HG03159 (cell line): ENCODE measurements around the gene CADM1.

Source experiments
- ATAC-seq: cut with Tn5 transposase; IDR thresholded peaks from one replicate; pipeline ENCODE4 v1.9.1; 2021; ENCODE audit warnings: mild to moderate bottlenecking, moderate library complexity; ENCODE audit not compliant: unreplicated experiment

Gene CADM1

DNA sequence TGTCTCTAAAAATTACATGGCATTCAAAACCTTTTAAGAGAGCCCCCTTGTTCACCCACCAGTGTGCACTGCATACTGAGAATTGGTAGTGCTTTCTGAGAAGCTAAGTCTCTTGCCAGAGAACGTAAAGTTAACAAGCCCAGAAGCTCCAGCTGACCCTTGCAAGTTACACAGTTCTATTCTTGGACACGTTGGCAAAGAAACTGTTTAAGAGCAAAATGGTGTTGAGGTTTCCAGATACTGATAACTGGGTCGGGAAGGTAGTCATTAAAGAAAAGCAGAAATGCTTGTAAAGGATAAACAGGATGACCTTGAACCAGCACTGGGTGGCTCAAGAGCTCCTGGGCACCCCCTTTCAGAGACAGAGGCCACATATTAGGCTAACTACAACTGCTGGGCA is 284.8 kb downstream of the CADM1 start:
- ATAC-seq: no peak

DNA sequence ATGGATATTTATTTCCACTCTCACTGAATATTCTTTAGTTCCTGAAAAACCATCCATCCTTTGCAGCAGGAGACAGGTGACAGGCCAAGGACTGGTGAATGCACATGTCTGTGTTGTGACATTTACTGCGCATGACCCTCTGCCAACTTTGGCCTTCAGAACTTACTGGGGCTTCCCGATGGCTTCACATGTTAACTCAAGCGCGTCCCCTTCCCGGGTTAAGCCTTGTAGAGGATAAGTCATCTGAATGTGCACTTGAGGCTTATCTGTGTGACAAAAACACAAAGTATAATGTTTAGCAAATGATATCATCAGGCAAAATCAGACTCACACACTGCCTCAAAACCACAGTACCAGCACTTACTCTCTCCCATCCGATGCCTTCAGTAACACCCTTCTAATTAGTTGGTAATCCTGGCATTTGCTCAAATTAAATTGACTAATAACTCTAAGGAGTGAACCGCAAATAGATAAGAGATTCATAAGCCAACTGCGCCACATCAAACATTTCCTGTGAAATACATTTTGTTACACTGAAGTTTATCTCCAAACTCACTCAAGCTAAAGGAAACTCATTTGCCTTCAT is 286.4 kb downstream of the CADM1 start:
- ATAC-seq: no peak

DNA sequence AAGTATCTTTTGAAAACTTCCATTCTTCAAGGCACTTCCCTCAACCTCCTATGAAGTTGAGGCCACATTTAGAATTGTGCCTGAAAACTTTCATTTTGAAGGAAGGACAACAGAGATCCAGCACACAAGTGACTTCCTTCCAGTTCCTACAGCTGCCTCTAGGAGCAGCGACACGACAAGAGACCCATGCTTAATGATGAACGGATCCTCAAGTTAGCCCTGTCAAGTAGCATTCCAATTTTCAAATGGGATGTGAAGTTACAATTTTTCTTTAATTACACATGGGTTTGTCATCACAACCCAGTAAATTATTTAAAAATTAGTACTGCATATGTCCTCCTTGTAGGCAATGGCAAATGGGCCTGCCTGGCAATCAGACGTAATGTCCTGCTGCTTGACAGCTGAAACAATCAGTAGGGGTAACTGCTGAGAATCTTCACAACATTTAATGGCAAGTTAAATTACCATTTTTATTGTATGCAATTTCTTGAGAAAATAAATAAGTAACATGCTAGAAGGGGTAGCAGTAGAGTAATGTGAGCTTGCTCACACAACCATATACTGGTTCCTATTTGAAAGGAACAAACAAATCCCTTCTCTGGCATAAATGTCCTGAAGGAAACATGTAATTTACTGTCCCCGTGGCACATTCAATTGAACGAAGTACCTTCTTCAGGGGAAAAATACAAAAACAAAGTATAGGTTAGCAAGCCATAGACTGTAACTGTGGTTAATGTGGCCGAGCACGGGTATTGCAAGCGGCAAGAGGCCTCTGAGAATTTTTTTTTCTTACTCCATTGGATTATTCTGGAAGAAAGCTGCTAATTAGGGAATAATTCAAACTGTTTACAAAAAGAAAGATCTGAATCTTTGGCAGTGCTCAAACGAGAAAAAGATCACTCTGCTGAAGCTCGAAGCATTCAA is 288.3 kb downstream of the CADM1 start:
- no peak for ATAC-seq

DNA sequence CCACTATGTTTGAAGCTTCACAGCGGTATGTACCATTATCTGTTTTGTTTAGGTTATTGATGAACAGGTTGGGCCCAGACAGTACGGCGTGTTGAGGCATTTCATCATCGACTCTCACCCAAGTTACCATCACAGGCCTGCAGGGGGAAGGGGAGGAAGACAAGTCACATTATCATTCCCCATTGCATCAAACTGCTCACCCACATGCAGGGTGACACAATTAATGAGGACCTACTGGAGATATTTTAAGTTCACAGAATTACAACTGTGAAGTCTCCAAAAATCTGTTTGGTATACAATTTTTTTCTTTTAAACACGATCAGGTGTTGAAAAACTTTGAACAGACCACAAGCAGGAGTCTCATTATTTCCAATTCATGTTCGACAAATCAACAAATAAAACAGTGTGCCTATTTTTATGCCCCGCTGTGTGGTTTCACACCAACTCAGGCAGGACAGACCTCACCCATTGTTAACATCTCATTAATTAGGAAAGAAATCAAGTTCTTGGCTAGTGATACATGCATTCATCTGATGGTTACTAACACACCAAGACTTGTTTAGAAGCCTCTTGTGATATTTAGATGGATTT is 289.5 kb downstream of the CADM1 start:
- ATAC-seq: no peak

DNA sequence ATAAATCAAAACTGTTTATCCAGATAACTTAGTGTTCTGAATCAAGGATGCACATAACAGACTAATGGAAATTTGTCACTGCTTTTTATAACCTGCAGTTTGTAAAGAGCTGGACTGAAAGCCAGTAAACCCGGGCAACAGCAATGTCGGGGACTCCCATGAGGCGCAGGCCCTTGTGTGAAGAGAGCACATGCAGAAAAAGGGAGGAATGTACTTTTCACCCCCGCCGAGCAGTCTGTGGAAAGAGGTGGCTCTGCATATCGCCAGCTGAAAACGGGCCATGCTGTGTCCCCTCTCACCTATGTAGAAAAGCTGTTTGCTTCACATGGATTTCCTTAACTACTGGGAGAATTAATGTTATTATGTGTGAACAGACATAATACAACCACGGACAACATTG is 291.2 kb downstream of the CADM1 start:
- ATAC-seq: no peak

DNA sequence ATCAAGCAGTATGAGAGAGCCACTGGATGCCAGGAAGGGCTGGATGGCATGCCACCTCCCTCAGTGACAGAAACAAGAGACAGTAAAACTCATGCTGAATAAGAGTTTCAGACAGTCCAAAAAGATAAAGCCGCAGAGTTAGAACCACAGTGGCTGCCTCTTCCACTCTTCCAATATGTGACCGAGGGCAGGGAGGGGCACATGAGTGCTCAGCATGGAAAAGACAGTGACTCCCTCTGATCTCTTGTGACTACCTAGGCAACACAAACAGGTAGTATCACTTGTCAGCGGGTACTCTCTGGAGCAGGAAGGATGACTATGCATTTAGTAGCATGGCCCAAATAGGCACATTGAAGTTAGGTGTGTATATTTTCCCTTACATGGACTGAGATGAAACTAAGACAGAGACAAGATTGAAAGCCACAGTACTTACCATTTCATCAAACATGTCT is 295.4 kb downstream of the CADM1 start:
- ATAC-seq: no peak

DNA sequence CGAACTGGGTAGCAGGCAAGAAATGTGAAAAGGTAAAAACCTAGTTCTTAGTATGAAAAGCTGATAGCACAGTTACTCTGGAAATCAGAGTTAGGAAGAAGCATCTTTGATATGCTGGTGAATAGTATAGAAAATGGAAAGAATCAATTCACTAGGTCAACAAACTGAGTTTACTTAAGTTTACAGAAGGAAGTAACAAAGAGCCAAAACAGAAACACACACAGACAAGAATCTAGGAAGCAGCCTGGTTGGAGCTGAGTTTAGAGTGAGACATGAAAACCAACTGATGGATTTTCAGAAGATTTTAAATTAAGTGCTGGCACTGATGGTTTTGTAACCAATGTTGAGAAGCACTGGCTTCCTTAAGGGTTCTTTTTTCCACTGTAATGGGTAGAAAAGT is 296.3 kb downstream of the CADM1 start:
- ATAC-seq: no peak

DNA sequence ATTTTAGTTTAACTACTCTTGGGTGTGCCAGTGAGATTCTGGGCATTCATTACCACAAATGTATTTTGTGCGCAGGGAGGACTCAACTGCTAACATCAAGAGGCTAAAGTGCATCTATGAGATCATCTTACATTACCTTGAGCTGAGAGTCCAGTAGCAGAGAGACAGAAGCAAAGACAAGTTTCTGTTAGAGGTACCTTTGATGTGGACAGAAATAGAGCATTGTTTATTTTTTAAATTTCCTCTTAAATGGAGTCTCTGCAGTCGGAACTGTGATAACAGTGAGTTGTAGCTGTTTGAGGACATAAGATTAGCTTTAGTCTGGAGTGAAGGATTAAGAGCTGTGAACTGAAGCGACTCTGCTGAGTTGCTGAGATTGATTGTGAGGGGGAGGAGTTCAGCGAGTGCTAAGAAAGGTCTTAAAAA is 297.0 kb downstream of the CADM1 start:
- ATAC-seq: no peak

DNA sequence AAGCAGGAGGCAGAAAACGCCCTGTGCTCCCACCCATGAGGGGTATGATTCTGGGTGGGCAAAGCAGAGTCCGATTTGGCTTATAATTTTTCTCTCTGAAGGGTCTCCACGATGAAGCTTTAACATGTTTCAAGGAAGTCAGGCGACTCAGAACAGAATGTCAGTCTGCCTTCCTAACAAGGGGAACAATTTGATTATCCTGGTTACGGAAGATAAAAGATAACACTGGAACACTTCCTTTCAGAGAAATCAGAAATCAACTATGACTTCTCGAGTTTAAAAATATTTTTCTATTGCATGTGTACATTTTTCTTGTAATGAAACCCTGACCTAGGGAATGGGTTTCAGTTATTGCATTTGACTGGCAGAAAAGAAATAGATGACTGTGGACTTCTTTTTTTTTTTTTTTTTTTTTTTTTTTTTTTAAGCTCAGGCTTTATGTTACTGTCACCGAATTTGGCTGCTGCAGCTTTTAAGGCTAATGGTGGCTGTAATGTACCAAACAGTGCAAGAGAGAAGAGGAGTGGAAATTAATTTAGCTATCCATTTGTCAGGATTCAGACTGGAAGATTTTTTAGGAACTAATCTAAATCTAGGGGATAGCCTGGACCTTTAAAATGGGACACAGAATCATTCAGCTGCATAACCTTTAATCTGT is 297.7 kb downstream of the CADM1 start:
- no peak for ATAC-seq

DNA sequence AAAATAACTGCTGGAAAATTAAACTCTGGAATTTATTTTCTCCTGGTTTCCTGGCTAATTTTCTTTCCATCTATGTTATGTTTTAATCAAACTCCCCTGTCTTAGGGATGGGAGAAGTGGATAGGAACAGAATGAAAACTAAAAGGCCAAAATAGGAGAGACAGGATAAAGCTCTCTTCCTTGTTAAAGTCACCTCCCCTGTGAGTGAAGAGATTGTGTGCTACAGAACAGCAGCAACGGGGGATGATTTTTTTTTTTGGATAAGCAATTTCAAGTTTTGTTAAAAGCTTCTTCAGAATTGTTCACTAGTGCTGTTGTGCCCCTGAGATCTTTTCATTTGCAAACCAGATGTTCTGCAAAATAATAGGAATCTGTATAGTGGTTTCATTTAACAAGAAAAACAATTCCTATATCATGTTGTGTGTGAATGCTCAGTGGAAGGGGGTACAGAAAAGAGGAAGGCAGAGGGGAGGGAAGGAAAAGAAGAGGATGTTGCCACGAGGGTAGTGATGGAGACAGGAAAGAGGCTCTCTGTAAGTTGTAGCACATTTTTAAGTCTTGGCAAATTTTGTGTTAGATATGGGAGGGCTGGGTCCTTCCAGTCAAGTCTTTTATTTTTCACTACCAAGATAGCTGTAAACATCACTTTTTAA is 301.2 kb downstream of the CADM1 start:
- no peak for ATAC-seq

DNA sequence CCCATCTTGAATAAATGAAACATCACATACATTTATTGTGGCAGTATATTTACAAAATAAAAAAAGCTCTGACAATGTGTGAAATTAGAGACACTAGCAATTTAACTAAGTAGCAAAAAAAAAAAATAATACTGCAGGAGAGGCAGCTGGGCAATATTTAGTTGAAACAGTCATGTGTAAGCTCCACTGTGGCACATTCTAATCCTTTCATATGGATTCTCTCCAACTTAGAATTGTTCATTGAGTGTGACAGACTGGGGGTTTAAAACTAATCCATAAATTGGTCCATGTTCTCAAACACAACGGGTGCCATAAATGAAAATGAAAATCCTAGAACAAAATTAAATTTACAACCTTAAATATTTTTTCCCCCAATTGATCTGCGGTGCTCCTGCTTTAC is 302.1 kb downstream of the CADM1 start:
- ATAC-seq: no peak

DNA sequence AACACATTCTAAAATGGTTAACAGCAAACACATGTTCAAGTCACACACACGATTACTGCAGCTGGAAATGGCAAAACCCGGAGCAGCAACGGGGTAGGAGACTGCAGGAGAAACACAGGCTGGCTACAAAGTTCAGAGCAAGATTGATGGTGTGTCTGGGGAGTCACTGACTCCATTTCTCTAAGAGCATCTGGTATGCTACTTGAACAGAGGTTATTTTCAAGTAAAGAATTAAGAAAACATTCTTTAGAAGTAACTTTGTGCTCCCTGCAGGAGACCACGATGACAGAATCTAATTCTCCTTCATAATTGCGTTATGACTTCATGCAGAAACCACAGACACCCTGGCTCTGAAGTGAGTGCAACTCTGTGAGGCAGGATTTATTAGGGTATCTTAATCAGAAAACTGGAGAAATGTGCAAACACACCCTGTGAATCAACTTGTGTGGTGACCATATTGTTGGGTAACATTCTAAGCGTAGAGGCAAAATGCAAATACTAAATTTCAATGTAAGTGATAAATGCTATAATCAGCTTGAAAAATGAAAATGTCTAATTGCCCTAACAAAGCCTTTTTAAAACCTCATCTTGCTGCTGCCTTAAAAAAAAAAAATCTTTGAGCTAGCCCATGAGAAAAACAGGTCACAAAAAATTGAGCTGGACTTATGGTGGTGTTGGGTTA is 303.0 kb downstream of the CADM1 start:
- no peak for ATAC-seq

DNA sequence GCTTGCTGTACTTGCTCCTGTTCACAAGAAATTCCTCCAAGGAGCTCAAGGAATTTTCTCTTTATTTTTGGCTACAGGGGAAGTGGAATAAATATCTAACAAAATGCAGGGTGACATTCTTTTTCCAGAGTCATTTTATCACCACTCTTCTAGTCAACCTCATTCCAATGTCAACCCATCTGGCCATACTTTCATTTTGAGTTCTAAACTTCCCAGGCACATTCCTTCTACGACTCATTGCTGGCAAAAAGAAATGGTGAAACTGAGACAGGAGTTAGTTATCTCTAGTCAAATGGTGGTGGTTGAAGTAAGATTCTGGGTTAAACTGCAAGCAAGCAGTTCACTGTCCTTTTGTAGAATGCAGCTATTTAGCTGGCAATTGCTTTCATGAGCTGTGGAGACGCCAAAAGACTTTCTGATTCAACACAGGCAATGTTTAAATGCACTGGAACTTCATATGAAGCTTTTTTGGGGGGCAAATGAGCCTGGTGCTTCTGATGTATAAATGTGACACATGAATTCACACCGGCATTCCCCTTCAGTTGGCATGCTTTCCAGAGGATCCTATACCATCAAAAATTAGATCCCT is 304.6 kb downstream of the CADM1 start:
- no peak for ATAC-seq

DNA sequence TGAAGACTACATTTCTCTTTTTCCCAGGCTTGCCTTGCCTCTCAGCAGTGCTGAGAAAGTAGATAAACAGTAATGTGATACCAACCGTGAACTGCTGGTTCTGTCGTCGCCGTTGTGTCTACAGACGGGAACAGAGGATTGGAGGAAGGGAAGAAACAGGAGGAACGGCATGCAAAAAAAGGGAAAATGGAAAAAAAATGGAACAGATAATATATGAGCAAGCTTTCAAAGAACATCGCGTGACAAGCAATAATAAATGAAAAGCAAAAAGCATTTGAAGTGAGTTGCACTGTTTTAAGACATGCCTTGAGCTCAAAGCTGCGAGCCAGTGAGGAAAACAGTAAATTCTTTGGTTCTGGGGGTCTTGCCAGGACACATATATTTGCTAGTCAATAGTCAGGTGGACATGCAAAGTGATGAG is 305.9 kb downstream of the CADM1 start:
- ATAC-seq: no peak

DNA sequence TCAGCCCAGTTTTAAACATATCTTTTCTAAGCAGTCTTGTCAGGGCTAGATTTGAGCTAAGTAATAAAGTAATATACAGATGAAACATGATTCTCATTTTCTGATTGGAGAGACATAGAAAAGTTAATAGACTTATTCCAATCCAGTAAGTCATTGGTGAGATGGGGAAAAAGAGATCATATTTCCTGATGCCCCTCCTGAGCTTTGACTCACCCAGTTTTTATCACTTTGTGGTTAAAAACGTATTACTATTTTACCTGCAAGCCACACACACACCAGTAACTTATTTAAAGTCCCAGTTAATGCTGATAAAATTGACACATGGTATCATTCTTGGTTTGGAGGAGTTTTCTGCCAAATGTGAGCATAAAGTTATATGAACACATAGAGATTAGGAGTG is 306.8 kb downstream of the CADM1 start:
- no peak for ATAC-seq

DNA sequence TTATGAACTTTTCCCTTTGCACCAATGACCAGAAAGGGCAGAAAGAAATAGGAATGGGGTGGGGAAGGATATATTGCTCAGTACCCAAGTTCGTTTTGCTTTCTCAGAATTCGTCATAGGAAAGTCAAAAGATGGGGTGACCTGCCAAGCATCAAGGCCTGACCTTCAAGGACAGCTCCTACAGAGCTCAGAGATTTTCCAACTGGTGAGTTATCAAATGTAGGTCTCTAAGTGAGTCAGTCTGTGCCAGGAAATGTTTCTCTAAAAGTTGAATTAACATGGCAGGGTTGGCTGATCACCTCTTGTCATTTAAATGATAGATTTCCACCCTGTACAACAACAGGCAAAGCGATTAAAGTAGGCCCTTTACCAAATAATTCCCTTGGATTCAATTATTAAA is 307.2 kb downstream of the CADM1 start:
- no peak for ATAC-seq

DNA sequence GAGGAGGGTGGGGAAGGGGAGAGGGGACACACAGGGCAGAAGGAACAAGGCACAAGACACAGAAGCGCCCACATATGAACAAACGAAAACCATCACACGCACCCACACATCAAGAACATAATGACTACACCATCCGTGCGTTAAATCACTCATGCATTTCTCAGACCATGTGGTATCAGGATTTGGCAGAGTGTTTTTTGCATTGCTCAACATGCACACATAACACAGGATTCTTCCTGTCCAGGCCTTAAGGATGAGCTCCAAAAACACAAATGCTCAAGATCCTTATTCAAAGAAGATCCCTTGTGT is 309.5 kb downstream of the CADM1 start:
- ATAC-seq: peak; percentile 57

DNA sequence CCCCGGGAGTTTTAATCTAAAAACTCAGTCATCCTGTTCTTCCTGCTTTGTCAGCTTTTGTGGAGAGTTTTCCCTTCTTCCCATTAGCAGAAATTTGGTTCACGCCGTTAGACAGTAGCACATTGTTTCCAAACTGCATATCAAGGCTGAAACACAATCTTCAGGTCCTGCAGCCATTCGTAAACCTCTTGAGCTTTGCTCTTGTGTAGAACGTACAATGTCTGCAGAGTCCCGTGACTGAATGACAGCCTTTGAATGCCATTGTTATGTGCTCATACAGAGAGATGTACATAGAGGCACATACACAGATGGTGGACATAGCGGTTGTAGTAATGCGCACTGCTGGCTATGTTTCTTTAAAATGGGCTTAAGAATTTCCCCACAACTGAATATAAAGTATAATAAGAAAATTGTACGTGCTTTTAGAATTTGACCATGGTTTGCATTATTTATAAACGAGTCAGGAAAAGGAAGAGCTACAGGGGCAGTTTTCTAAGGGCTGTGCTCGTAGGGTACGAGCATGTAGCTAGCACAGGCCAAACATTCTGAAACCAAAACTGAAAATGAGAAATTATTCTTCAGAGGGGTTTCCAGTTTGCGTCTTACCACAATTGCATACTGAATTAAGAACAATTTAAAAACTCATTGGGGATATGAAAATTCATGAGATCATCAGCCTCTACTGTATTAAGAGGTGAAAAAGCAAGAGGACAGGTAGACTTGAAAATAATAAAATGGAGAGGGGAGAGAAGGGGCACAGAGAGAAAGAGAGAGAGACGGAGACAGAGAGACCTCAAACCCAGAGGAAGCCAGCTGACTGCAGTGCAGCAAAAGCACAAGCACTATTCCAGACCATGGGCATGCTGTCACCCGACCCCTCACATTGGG is 310.1 kb downstream of the CADM1 start:
- peak; percentile 70 for ATAC-seq

DNA sequence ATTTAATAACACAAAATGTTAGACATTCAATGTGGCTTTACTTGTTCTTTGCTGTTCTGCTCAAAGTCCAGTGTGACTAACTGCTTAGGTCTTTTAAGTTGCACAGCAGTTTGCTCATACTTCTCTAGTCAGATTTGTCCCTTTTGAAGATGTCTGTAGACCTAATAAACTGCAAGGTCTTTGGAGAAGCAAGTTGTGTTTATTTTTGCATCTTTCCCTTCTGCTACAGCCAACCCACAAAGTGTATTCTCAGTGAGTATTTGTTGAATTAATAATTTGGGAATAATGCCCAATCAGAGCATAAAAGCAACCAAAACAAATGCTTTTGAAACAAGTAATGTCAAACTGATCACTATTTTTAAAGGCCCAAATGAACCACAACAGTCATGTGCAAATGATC is 312.5 kb downstream of the CADM1 start:
- ATAC-seq: no peak
